Duodenal mucosa (tissue), 2 donors: ENCODE data around the gene WDR18.

Source experiments
- H3K27ac ChIP-seq: one replicate; pipeline ENCODE4 v1.7.0; 2013; ENCODE audit warnings: low read depth, low read length
- H3K27me3 ChIP-seq, 2 donors: one replicate each; pipeline ENCODE4 v1.7.0; 2013; ENCODE audit warnings: low read length in 2 of 2, control low read depth in 1 of 2; ENCODE audit not compliant: insufficient read depth in 2 of 2, control insufficient read depth in 1 of 2
- H3K36me3 ChIP-seq, 2 donors: one replicate each; pipeline ENCODE4 v1.7.0; 2013; ENCODE audit warnings: low read length in 2 of 2, control low read depth in 1 of 2; ENCODE audit not compliant: insufficient read depth in 2 of 2, control insufficient read depth in 1 of 2
- H3K4me1 ChIP-seq, 2 donors: one replicate each; pipeline ENCODE4 v1.7.0; 2013; ENCODE audit warnings: low read length in 2 of 2, control low read depth in 1 of 2; ENCODE audit not compliant: insufficient read depth in 2 of 2, control insufficient read depth in 1 of 2
- H3K4me3 ChIP-seq, 2 donors: one replicate each; pipeline ENCODE4 v1.7.0; 2013; ENCODE audit warnings: low read length in 2 of 2, low read depth in 1 of 2
- H3K9ac ChIP-seq, 2 donors: one replicate each; pipeline ENCODE4 v1.7.0; 2013; ENCODE audit warnings: low read length in 2 of 2, low read depth in 1 of 2
- H3K9me3 ChIP-seq, 2 donors: one replicate each; pipeline ENCODE4 v1.7.0; 2013; ENCODE audit warnings: low read length in 2 of 2, control low read depth in 1 of 2; ENCODE audit not compliant: control insufficient read depth in 1 of 2

WDR18 gene

GRCh38 chr19:964761-965694, 19.1 kb upstream of the WDR18 start:
- Histone ChIP-seq H3K4me1 (no peaks in the 10 kb centered on the region), H3K36me3 (peaks cover 0 to 32% of the 10 kb centered on the region in 2 donors)

DNA sequence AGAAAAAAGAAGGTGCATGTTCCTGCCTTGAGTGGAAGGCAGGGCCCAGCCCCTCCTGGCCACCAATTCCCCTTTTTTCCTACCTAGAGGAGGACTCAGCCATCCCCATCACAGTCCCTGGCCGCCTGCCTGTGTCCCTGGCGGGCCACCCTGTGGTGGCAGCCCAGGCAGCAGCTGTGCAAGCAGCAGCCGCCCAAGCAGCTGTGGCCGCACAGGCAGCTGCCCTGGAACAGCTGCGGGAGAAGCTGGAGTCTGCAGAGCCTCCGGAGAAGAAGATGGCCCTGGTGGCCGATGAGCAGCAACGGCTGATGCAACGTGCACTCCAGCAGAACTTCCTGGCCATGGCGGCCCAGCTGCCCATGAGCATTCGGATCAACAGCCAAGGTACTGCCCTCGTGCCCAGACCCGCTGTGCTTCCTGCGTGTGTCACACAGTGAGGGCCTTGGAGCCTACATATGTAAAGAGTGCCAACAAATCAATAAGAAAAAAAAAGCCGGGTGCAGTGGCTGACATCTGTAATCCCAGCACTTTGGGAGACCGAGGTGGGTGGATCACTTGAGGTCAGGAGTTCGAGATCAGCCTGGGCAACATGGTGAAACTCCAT, 17.6 kb upstream of the WDR18 start:
- Histone ChIP-seq H3K27me3 (no peaks in the 10 kb centered on the region), H3K4me3 (no peak overlapping the region), H3K9ac (no peak overlapping the region), H3K27ac (no peak overlapping the region), H3K36me3 (peaks cover 5 to 39% of the 10 kb centered on the region in 2 donors), H3K4me1 (no peaks in the 10 kb centered on the region), H3K9me3 (peaks cover 6 to 7% of the 10 kb centered on the region in 2 donors)

More at GRCh38 chr19:964761-965694, 19.1 kb upstream of the WDR18 start:
- Histone ChIP-seq H3K9me3 (no peaks in the 10 kb centered on the region), H3K4me3 (no peak overlapping the region), H3K9ac (no peak overlapping the region), H3K27me3 (no peaks in the 10 kb centered on the region), H3K27ac (no peak overlapping the region)

DNA sequence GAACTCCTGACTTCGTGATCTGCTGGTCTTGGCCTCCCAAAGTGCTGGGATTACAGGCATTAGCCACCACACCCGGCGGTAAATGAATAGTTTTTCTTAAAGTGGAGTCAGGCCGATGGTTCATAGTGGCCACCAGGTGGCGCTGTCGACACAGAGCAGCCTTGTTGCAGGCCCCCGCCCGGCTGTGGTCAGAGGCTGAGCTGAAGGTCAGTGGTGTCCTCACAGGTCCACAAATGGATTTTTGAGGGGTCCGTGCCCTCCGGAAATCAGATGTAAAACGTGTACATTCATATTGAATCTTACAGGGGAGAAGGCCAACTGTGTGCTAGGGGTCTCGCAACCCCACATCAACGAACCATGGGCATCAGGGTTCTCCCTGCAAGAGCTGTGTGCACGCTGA, 13.4 kb upstream of the WDR18 start:
- no peaks in the 10 kb centered on the region for H3K27me3 ChIP-seq
- H3K4me3 ChIP-seq = no peak overlapping the region
- H3K9me3 ChIP-seq = peaks cover 6 to 7% of the 10 kb centered on the region in 2 donors
- H3K27ac ChIP-seq = no peak overlapping the region
- no peaks in the 10 kb centered on the region for H3K4me1 ChIP-seq
- H3K9ac ChIP-seq = no peak overlapping the region
- peaks cover 8 to 26% of the 10 kb centered on the region in 2 donors for H3K36me3 ChIP-seq

DNA sequence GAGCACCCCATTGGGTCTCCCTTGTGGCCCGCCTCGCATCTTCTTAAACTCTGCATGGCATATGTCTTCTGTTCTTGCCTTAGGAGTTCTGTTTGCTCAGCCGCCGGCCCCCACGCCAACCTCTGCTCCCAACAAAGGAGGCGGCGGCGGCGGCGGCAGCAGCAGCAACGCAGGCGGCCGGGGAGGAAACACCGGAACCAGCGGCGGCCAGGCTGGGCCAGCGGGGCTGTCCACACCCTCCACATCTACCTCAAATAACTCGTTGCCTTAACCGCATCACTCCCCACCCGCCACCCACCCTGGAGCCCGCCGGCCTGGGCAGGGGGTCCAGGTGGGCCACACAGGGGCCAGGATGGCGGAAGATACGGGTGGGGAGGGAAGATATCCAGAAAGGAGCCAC, 12.3 kb upstream of the WDR18 start:
- H3K9me3 ChIP-seq = peaks cover 6 to 7% of the 10 kb centered on the region in 2 donors
- peaks cover 8 to 21% of the 10 kb centered on the region in 2 donors for H3K36me3 ChIP-seq
- no peak overlapping the region for H3K9ac ChIP-seq
- H3K4me3 ChIP-seq = no peak overlapping the region
- H3K27me3 ChIP-seq = no peaks in the 10 kb centered on the region
- H3K27ac ChIP-seq = no peak overlapping the region
- no peaks in the 10 kb centered on the region for H3K4me1 ChIP-seq

GRCh38 chr19:972281-972680, 11.9 kb upstream of the WDR18 start:
- Histone ChIP-seq H3K36me3 (peaks cover 8 to 20% of the 10 kb centered on the region in 2 donors), H3K27ac (no peak overlapping the region), H3K27me3 (no peaks in the 10 kb centered on the region), H3K4me1 (no peaks in the 10 kb centered on the region), H3K9me3 (peaks cover 6 to 7% of the 10 kb centered on the region in 2 donors), H3K4me3 (no peak overlapping the region), H3K9ac (no peak overlapping the region)

GRCh38 chr19:973726-974563, 10.2 kb upstream of the WDR18 start:
- Histone ChIP-seq H3K36me3 (peaks cover 8 to 10% of the 10 kb centered on the region in 2 donors), H3K27ac (no peak overlapping the region), H3K4me1 (no peaks in the 10 kb centered on the region), H3K9me3 (peaks cover 6 to 7% of the 10 kb centered on the region in 2 donors), H3K4me3 (no peak overlapping the region), H3K27me3 (no peaks in the 10 kb centered on the region), H3K9ac (no peak overlapping the region)

DNA sequence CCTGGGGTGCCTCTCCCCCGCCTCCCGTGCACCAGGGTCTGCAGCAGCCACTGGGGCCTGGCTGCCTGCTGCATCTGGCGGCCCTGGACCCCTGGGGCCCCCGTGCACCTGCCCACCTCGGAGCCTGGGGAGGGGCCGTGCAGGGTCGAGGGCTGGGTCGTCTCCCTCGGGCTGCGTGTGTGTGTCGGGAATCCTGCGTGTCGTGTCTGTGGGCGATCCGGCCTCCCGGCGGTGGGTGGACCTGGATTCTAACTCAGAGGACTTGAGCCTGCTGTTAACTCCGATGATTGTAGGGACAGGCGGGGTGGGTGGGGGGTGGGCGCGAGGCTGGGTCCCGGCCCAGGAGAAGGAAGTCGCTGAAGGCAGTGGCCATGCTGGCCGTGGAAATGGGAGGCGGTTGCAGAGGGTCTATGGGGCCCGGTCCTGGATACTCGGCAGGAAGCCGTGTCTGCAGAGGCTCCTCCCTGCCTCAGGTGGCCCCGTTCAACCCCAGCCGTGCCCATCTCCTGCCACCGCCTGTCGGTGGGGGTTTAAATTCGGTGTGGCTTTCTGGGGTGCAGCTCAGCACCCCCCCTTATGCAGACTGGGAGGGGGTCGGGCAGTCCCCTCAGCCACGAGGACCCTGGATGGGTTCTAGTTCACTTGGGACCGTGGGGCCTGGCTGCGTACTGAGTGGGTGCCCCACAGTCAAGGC, 9.4 kb upstream of the WDR18 start:
- Histone ChIP-seq H3K9me3 (peaks cover 6 to 7% of the 10 kb centered on the region in 2 donors), H3K4me1 (no peaks in the 10 kb centered on the region), H3K27ac (no peak overlapping the region), H3K9ac (no peak overlapping the region), H3K4me3 (no peak overlapping the region), H3K27me3 (no peaks in the 10 kb centered on the region), H3K36me3 (peaks cover 7 to 8% of the 10 kb centered on the region in 2 donors)

DNA sequence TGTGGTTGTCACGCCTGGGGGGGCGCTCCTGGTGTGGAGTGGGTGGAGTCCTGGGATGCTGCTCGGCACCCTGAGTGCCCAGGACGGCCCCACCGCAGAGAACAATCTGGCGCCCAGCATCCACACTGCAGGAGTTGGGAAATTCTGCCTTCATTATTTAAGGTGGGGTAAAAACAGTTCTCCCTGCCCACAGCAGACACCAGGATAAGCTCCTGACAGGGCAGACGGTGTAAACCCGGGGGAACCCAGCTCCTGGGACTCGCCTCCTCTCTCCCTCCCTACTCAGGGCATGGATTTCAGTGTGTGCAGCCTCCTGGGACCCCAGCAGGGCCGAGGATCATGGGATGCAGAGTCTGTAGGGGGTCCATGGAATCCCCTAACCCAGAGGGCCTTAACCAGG, 7.7 kb upstream of the WDR18 start:
- no peaks in the 10 kb centered on the region for H3K4me1 ChIP-seq
- H3K36me3 ChIP-seq = peaks cover 0 to 4% of the 10 kb centered on the region in 2 donors
- no peak overlapping the region for H3K9ac ChIP-seq
- no peaks in the 10 kb centered on the region for H3K27me3 ChIP-seq
- H3K4me3 ChIP-seq = no peak overlapping the region
- H3K9me3 ChIP-seq = no peaks in the 10 kb centered on the region
- no peak overlapping the region for H3K27ac ChIP-seq

GRCh38 chr19:977058-977464, 7.1 kb upstream of the WDR18 start:
- H3K4me1 ChIP-seq = no peaks in the 10 kb centered on the region

More at GRCh38 chr19:977058-977464, 7.1 kb upstream of the WDR18 start:
- H3K36me3 ChIP-seq = peaks cover 0 to 4% of the 10 kb centered on the region in 2 donors
- H3K27ac ChIP-seq = no peak overlapping the region
- H3K27me3 ChIP-seq = no peaks in the 10 kb centered on the region
- no peaks in the 10 kb centered on the region for H3K9me3 ChIP-seq
- H3K4me3 ChIP-seq = no peak overlapping the region
- no peak overlapping the region for H3K9ac ChIP-seq
